ENCODE data around the gene KIRREL3. TPM values are rescaled to one million over a fixed set of nuclear protein-coding genes. Genes with fewer than 3 reads are reported as not detected.

The KIRREL3 gene
- total and polyA plus RNA-seq, 2 donors (not counting 3 experiments of a cell fraction or from before 2014, with no cell fraction given): not detected

DNA sequence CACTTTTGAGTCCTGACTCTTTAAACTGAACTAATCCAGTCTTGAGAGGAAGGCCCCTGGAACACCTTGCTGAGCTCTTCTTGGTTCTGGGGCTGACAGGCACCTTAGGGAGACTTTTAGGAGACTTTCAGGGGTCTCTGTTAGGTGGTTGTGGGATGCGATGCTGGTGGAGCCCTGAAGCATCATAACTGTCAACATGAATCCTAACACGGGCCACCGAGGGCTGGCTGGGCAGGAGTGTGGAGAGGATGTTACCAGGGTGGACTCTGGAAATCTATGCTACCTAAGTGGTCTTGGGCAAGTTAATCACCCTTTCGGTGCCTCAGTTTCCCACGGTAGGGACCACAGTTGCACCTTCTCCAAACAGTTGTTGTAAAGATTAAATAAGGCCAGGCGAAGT is 538.6 kb downstream of the KIRREL3 start:
- no peaks in the 10 kb centered on the region for H3K9me3 ChIP-seq (replicated peaks; ENCODE audit: control insufficient read depth, insufficient read depth, low read length)
- no peak overlapping the region for H2AFZ ChIP-seq (ENCODE audit: low read depth, low read length)
- intact Hi-C loops (cut with micrococcal nuclease) (no loop called here), dilution Hi-C loops (cut with MboI; ENCODE audit: extremely low pct_ligation_motif_present, low sequenced_read_pairs) (no loop called here)
- no peak overlapping the region for H3K27ac ChIP-seq (ENCODE audit: insufficient read depth, low read depth, low read length)
- FAIRE-seq (no peak), DNase-seq (ENCODE audit: low read depth, low spot score) (no peak)
- TF ChIP-seq POLR2A (IDR thresholded peaks at IDR 0.05; ENCODE audit: low read depth, low read length) (no peak), FOS (IDR thresholded peaks at IDR 0.05; ENCODE audit: borderline replicate concordance, insufficient read depth, low read length) (no peak), POLR2AphosphoS5 (IDR thresholded peaks at IDR 0.05; ENCODE audit: insufficient read depth, low read depth, low read length) (no peak), MYC (IDR thresholded peaks at IDR 0.05; ENCODE audit: low read depth, low read length) (no peak), GATA2 (IDR thresholded peaks at IDR 0.05; ENCODE audit: insufficient read depth, insufficient read length, low read depth, low read length) (no peak), JUN (IDR thresholded peaks at IDR 0.05; ENCODE audit: borderline replicate concordance, insufficient read depth, insufficient read length, low read depth) (no peak), EZH2 (IDR thresholded peaks at IDR 0.05; ENCODE audit: borderline replicate concordance, low read depth, low read length, severe bottlenecking) (no peak)
- TF ChIP-seq, protein P1, sequence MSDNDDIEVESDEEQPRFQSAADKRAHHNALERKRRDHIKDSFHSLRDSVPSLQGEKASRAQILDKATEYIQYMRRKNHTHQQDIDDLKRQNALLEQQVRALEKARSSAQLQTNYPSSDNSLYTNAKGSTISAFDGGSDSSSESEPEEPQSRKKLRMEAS (IDR thresholded peaks at IDR 0.05; ENCODE audit: insufficient read depth, insufficient read length): no peak
- TF ChIP-seq, protein P2, sequence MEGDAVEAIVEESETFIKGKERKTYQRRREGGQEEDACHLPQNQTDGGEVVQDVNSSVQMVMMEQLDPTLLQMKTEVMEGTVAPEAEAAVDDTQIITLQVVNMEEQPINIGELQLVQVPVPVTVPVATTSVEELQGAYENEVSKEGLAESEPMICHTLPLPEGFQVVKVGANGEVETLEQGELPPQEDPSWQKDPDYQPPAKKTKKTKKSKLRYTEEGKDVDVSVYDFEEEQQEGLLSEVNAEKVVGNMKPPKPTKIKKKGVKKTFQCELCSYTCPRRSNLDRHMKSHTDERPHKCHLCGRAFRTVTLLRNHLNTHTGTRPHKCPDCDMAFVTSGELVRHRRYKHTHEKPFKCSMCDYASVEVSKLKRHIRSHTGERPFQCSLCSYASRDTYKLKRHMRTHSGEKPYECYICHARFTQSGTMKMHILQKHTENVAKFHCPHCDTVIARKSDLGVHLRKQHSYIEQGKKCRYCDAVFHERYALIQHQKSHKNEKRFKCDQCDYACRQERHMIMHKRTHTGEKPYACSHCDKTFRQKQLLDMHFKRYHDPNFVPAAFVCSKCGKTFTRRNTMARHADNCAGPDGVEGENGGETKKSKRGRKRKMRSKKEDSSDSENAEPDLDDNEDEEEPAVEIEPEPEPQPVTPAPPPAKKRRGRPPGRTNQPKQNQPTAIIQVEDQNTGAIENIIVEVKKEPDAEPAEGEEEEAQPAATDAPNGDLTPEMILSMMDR (IDR thresholded peaks at IDR 0.05; ENCODE audit: extremely low read depth in 1 of 2, insufficient read depth in 1 of 2, low read depth in 1 of 2, low read length in 2 of 2): no peak
- CTCF ChIA-PET: interaction anchor here (1.4 to 1.8 kb wide), 3 partner anchors 14 to 21 kb away, joined by 3 to 7 read pairs (median 4); no protein-coding TSS in a partner anchor
- no peaks in the 10 kb centered on the region for H3K36me3 ChIP-seq (ENCODE audit: control insufficient read depth in 2 of 2, extremely low read depth in 1 of 2, insufficient read depth in 2 of 2, low read length in 2 of 2)
- no peak overlapping the region for H3K9ac ChIP-seq (replicated peaks; ENCODE audit: extremely low read depth, insufficient read depth, low read length)
- no peaks in the 10 kb centered on the region for H3K4me1 ChIP-seq (ENCODE audit: control insufficient read depth, extremely low read depth, insufficient read depth, low read length)
- no peak overlapping the region for H3K4me3 ChIP-seq (replicated peaks in 1 of 3; ENCODE audit: insufficient read depth in 1 of 3, low read depth in 1 of 3, low read length in 3 of 3)
- H4K20me1 ChIP-seq (replicated peaks; ENCODE audit: control insufficient read depth, extremely low read depth, insufficient read depth, low read length): no peaks in the 10 kb centered on the region
- no peak overlapping the region for H3K4me2 ChIP-seq (ENCODE audit: insufficient read depth, low read length)
- H3K27me3 ChIP-seq (ENCODE audit: control insufficient read depth in 2 of 2, insufficient read depth in 2 of 2, low read length in 2 of 2): no peaks in the 10 kb centered on the region
- H3K9me1 ChIP-seq (replicated peaks; ENCODE audit: control insufficient read depth, extremely low read depth, insufficient read depth, low read length): no peaks in the 10 kb centered on the region
- BruUV-seq (replicated peaks): no TSS peak
- no peaks in the 10 kb centered on the region for H3K79me2 ChIP-seq (ENCODE audit: control insufficient read depth, insufficient read depth, low read length)
- POLR2A ChIA-PET: no interaction called here

All from endothelial cell of umbilical vein (primary cell).